HG02943 (cell line): Measurements from ENCODE around the gene RNF223.

Source experiments
- ATAC-seq: cut with Tn5 transposase; IDR thresholded peaks from one replicate; pipeline ENCODE4 v1.9.1; 2021; ENCODE audit warnings: mild to moderate bottlenecking, low read depth, moderate library complexity; ENCODE audit not compliant: unreplicated experiment

The RNF223 gene

DNA sequence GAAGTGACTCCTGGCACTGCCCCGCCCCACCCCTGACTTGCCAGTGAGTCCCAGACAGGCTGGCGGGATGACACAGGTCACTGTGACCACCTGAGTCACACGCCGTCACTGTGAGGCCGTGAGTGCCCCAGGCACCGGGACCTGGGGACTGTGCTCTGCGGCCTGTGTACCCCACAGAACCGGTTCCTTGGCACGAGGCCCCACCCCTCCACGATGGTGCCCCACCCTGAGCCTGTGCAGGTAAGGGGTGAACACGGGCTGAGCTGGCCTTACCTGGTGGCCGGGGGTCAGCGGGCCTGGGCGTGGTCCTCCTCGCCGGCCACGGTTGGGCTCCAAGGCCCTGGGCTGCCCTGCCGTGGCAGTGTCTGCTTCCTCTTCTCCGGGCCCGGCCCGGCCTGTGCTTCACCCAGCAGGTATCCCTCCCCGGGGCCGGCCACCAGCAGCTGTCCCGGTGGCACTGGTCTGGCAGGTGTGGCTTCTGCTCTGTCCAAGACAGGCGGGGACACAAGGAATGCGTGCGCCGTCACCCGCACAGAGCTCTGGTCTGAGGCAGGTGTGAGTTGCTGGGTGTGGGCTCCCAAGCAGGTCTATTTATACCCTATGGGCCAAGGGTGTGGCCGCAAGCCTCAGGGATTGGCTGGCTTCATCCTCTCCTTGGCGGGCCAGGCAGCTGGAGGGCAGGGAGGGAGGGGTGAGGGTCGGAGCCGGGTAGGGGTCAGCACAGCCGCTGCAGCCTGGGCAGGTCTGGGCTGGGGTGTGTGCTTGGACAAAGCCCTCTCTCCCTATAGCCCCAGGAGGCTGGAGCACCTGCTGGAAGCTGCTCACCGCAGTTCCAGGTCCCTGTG is at the start of gene RNF223:
Gene RNF223 (minus strand): TSS at position 564 of the 845 bp plus-strand sequence. CDS start 1,740 bp downstream, outside the sequence.
- no peak for ATAC-seq

GRCh38 chr1:1122981-1123480 is 48.9 kb upstream of the RNF223 start:
- no peak for ATAC-seq

DNA sequence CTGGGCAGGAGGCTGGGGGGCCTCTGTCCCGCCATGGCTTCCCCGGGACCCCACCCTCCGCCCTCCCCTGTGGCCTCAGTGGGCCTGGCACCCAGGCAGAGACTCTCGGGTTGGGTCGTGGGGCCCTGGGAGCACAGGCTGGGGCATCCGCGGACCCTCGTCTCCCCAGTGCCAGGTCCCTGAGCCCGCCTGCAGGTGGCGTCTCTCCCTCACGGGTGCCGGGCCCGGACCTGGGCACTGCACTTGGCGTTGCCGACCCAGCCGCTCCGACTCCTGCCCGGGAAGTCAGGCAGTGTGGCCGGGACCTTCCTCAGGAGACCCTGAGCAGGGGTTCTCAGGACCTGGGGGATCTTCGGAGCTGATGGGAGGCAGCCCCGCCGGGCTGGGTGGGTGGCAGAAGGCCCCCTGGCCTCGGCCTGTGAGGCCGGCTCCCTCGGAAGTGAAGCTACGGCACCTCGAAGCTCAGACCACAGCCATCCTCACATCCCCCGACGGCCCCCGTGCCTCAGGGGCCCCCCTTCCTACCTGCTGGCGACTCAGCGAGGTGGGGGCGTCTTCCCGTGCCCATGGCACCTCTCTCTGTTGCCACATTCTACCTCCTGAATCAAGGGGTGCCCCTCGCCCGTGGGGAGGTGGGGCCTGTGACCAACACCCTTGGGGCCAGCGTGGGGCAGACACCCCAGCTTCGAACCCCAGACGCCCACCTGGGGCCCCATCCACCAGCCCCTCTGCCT is 48.1 kb upstream of the RNF223 start:
- no peak for ATAC-seq

DNA sequence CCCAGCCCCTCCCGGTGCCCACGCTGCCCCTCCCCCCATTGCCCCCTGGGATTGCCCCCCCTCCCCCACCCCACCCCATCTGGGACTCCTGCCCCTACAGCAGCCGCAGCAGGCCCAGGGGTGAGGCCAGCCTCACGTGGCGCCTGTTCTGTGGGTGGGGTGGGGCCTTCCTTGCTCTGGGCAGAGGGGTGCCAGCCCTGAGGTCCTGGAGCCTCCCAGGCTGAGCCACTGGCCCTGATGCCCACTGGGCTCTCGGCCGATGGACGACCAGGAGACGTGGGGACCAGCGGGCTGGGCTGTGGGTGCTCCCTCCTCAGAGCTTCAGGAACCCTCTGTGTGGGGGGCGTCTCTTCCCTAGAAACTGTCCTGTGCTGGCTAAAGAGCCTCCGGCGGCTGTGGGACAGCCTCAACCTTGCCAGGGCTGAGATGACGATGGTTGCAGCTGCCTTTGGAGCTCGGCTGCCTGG is 47.5 kb upstream of the RNF223 start:
- no peak for ATAC-seq

GRCh38 chr1:1120866-1121591 is 46.9 kb upstream of the RNF223 start:
- no peak for ATAC-seq

GRCh38 chr1:1120096-1120495 is 46.0 kb upstream of the RNF223 start:
- ATAC-seq: no peak

GRCh38 chr1:1119272-1119890 is 45.3 kb upstream of the RNF223 start:
- no peak for ATAC-seq

- no peak for ATAC-seq
These were observed 44.7 kb upstream of the RNF223 start for GRCh38 chr1:1118876-1119220.

GRCh38 chr1:1118011-1118875 is 44.1 kb upstream of the RNF223 start:
- no peak for ATAC-seq

DNA sequence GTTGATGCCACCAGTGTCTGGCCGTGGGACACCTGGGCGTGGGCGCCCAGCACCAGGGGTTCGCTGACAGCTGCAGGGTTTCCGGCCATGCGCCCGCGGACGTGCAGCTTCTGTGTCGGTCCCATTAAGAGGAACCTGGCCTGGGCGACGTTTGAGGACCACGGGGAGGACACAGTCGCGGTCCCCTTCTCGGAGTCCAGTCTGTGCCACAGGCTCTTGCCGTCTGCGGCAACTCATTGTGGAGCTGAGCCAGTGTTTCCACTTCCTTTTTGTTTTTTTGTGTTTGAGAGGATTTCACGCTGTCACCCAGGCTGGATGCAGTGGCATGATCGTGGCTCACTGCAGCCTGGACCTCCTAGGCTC is 43.3 kb upstream of the RNF223 start:
- no peak for ATAC-seq

- ATAC-seq: no peak
These were observed 42.8 kb upstream of the RNF223 start for GRCh38 chr1:1116701-1117468.

DNA sequence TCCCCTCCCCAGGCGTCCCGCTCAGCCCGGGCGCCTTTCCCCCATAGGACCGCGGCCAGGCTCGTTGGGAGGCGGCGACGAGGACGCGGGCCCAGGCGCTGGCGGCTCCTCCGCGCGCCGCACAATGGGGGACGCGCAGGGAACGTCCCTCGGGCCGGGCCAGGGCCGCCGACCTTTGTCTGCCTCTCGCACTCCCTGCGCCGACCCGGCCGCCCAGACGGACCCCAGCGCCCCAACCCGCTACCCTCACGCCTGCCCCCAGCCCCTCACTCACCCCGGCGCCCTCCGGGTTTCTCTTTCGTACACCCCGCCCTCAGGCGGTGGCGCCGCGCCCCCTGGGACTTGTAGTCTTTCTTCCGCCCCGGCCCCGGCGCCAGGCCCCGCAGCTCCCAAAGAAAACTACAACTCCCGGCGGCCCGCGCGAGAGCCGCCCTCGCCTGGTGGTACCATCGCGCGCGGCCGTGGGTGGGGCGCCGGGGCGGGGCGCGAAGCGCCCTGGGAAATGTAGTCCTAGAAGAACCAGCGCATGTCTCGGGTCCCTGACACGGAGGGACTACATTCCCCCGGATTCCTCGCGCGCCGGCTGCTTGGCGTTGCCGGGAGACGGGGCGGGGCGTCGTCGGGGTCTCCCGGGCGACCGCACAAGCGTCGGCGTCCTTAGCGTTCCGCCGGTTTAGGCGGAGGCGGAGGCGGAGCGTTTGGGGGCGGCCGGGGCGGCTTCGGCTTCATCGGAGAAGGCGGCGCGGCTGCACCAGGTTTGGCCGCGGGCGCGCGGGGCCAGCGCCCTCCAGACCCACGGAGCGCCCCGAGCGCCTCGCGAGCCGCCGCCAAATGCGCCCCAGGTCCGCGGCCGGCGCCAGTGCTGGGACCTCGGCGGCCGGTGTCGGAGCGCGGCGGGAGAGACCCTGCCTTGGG is 41.9 kb upstream of the RNF223 start, which contains the start of gene C1orf159:
Gene C1orf159 (minus strand): TSS at position 304 of the 915 bp plus-strand sequence. CDS start 24,546 bp downstream, outside the sequence.
- ATAC-seq: peak; percentile 83

DNA sequence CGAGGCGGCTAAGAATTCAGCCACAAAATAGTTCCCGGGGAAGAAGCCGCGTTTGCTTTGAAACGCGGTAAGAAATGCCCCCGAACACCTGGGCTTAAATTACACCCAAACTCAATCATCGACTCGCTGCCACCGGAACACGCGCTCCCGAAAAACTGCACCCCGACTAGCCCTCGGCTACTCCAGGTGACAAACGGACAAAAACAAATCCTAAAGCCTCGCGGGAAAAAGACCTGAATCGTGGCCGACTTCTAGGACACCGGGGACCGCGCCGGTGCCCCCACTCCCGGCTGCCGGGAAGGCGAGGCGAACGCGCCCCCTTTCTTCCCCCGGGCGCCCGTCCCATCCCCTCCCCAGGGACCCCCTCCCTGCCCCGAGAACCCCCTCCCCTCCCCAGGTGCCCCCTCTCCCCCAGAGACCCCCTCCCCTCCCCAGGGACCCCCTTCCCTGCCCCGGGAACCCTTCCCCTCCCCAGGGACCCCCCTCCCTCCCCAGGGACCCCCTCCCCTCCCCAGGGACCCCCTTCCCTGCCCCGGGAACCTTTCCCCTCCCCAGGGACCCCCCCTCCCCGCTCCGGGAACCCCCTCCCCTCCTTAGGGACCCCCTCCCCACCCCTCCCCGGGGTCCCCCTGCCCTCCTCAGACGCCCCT is 41.2 kb upstream of the RNF223 start:
- no peak for ATAC-seq

GRCh38 chr1:1114431-1114830 is 40.3 kb upstream of the RNF223 start:
- ATAC-seq: no peak

- ATAC-seq: no peak
These were observed 38.3 kb upstream of the RNF223 start for GRCh38 chr1:1112237-1112985.

DNA sequence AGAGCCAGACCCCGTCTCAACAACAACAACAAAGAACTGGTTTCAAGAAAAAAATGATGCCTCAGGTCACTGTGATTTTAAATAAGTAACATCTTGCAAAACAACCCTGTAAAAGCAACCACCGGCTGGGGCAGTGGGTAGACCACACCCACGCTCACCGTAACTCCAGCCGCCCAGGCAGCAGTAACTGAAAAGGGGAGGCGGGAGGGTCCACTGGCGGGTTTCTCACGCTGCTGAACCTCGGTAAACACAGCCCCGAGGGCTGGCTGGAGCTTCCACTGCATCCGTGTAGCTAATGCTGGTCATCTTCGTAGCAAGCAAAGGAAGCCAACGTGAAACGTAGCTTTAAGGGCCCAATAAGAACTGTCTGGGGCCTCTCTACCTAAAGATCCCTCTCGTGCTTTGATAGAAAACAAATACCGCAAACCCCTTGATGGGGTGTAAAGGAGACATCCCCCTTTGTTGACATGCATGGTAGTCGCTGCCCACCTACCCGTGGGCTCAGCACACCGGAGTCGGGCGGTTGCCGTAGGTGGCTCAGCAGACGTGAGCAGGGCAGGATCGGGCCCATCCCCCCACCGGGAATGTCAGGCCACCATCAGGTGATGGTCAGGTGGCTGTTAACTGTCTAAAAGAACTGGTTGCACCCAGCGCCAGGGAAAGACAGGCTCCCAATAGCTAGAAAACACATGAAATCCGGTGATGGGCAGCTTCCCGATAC is 37.6 kb upstream of the RNF223 start:
- ATAC-seq: no peak
